GM18861 (cell line): ENCODE results near the gene HSD17B8.

ENCODE experiments used
- ATAC-seq: cut with Tn5 transposase; IDR thresholded peaks from one replicate; pipeline ENCODE4 v1.9.1; 2021; ENCODE audit not compliant: unreplicated experiment

The HSD17B8 gene

DNA sequence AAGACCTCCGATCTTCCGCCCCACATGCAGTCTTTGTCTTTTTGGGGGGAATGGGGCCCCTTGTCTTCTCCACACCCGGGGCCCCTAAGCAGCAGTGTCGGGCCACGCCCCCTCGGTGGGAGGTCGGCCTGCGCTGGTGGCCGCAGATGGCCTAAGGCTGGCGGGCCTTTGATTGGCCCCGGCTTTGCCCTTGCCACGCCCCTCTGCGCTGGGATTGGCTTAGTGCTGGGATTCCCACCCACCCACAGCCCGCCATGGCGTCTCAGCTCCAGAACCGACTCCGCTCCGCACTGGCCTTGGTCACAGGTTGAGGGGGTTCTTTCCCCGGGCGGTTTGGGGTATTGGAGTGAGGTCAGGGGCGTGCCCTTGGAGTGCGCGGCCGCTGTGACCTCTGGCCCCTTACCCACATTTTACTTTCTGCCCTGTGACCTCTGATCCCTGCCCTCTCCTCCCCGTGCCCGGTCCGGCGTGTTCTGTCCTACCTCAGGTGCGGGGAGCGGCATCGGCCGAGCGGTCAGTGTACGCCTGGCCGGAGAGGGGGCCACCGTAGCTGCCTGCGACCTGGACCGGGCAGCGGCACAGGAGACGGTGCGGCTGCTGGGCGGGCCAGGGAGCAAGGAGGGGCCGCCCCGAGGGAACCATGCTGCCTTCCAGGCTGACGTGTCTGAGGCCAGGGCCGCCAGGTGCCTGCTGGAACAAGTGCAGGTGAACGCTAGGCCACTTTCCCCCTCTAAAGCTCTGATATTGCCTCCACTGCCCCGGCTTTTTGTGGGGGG, at the start of gene HSD17B8:
HSD17B8 (plus strand) TSS at position 241 of the 776 bp plus-strand sequence; CDS start at position 255, 14 bp downstream.
- peak; percentile 40 for ATAC-seq

DNA sequence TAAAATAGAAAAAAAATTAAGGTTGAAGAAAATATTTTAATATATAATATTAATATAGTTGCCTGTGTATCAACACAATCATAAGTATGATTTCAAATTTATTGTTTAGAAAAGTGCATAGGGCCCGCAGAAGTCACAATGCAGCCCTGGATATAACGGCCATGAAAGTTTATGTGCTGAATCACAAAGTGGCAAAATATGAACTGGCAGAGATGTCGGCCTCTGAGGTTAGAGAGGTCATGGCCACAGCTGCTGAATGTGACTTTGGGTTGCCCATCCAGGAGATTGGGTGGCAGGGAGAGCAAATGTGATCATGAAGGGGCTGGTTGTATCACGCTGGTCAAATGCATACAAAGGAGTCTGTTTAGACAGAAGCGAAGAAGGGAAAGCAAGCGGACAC, 47.9 kb upstream of the HSD17B8 start:
- no peak for ATAC-seq

DNA sequence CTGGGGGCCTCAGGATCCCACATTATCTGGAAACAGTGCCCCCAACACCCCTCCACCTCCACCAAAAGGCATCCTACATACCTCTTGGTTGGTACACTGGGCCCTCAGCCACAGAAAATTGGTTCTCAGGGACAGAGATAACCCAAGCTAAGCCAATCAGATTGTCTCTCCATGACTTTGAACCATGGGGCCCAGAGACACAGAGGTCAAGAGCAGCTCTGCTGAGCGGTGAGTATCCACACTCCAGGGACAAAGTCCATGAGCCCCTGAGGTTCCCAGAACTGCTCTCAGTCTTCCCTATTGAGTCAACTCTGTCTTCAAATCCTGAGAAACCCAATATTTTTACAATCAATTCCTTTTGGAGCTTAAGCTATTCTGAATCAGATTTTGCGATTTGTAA, 47.5 kb upstream of the HSD17B8 start:
- no peak for ATAC-seq

DNA sequence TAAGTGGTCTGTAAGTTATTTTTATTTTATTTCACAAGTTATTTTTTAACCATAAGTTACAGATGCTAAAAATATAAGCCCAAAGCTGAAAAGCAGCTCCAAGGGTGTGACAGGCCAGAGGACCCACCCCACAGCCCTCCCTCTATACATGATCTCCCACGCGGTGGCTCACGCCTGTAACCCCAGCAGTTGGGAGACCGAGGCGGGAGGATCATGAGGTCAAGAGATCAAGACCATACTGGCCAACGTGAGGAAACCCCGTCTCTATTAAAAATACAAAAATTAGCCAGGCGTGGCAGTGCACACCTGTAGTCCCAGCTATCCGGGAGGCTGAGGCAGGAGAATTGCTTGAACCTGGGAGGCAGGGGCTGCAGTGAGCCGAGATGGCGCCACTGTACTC, 44.4 kb upstream of the HSD17B8 start:
- ATAC-seq: no peak

DNA sequence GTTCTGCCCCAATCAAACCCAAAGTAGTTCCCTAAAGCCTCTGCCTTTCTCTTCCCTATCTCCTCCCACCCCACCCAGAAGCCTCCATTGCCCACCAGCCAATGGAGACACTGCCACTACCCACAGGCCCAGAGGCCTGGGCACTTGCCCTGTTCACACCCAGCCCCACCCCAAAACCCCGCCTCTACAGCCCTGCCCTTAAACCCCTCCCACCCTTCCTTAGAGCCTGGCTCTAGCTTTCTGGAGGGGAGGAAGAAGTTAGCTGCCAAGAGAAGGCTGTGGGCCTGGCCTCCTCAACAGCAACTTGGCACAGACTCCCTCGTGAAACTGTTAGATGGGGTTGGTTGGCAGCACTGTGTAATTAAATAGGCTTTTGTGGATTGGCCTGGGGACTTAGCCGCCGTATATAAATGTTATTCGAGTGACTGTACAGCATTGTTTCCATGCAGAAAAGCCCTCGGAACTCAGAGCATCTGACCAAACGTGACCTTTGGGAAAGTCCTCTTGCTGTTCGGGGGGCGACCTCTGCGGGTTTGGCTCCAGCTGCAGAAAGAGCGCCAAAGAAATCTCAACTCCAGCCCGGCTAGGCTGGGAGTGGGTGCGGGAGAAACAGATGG, 43.6 kb upstream of the HSD17B8 start:
- ATAC-seq: no peak

DNA sequence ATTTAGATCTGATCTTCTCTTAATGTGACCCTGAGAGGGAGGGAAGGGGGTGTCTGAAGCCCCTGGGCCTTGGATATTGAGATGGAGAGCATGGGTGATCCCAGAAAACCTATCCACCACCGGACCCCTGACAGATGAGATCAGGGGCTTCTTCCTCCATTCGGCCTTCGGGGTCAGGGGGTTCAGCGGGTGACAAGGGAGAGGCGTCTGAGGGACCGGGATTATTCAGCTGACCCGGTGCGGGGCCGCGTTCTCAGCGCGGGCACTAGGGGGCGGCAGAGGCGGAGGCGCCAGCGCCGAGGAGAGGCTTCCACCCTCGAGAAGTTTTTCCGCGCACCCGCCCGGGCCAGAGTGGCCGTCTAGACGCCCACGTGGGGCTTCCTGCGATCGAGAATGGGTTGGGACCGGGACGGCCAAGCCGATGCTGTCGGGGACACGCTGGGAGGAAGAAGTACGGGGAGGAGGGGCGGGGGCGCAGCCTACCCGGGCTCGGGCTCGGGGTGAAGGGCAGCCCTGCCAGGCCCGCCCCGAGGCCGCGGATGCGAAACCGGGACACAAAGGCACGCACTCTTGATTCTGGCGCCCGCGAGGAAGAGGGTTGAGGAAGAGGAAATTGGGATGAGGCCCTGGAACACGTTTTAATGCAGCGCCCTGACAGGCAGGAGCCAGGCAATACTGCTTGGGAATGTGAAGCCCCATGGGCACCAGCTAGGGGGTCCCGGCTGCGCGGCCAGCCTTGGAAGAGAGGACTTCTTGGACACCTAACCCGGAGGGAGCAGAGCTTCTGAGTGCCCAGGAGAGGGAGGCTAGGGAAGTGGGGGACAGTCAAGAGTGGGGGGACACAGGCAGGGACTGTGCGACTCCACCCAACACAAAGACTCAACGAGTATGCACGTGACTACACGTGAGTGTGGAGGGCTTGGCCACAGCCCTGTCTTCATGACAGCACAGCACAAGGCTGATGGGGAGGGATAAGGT, 42.8 kb upstream of the HSD17B8 start:
- no peak for ATAC-seq

DNA sequence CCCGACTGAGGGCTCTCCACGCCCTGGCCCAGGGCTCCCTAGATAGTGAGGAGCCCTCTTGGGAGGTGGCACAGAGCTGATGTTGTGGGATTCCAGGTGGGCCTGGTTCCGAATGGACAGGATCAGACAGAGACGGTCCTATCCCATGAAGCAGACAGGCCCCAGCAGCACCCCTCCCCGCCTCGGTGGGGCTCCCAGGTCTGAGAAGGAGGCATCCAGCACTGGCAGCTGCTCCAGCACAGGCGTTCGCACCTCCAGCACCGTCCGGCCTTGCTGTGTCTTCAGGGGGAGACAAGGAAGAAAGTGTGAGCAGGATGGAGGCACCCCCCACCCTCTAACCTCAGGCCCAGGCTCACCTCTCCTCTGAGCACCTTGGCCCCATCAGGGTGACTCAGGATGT, 40.9 kb upstream of the HSD17B8 start:
- no peak for ATAC-seq

DNA sequence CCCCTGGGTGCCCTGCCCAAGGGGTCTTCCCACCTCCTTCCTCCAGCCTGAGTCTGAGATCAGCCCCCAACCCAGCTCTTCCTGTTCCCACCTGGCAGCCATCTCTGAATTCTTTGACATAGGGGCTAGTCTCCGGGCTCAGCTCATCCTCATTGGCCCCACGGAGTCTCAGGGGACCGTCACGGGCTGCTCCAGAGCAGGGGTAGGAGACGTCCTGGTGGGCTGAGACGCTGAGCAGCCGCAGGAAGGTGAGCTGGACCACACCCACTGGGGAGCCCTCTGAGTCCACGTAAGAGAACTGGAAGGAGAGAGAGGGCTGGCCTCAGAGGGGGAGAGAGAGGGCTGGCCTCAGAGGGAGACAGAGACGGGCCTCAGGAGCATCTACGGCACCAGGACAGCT, 40.3 kb upstream of the HSD17B8 start:
- ATAC-seq: no peak

DNA sequence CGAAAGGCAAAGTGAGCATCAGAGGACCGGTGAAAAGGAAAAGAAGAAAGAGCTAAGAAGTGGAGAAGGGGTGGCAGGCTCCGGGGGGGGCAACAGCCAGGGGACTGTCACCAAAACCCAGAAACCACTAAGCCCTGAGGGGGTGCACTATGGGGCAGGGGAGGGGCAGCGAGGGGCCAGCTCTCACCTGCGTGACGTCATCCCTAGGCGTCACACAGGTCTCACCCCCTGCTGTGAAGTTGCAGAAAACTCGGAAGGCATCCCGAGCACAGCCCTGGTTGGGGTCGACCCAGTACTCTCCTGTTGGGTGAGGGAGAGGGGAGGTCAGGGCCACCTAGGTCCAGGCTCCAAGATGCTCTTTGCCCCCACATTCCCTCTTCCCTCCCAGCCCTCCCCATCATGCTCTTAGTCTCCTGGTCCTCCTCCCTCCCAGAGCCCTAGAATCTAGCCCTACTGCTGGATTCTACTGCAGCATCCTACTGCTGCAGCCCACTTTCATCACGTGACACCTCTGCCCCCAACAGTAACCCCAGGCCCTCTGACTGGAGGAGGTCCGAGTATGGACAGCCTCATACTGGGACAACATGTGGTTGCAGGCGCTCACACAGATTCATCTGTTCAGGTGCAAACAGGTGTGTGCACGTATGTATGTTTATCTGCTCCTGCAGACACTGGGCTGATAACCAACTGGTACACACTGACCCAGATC, 39.6 kb upstream of the HSD17B8 start:
- no peak for ATAC-seq

DNA sequence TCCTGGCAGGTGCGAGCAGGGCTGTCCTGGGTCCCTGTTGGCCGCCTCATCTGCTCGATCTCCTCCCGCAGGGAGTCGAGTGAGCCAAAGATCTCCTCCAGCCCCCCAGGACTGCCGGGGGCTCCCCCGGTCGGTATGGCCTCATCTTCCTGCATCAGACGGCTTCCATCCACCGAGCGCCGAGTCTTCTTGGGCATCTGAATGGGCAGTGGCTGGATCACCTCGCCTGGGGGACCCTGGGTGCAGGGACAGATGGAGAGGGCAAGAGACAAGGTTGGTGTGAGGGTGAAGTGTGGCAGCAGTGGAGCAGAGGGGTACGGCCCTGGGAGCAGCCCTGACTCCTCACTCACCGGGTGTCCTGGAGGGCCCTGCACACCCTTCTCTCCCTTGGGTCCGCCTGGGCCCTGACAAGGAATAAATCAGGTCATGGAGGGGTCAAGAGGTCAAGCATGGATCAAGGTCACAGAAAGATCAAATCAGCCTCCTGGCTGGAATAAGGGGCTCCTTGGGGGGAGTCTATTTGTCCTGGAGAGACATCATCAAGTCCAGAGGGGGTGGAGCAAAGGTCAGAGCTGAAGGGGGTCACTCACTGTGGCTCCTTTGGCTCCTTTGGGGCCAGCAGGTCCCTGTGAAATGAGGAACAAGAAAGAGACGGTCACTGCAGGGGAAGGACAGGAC, 38.7 kb upstream of the HSD17B8 start:
- ATAC-seq: no peak

DNA sequence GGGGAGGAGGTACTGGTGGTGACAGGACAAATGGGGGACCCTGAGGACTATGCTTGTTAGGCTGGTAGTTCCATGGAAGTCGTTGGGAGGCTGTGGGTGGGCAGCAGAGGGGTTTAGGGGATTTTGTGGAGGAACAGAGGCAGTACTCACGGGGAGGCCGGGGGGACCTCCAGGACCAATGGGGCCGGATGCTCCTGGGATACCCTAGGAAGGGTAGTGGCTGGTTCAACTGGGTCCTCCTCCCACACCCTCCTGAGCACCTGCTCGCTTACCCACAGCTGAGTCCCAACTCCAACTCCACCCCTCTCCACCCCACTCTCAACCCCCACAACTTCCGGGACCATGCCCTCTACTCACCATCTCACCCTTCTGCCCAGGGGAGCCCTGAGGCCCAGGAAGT, 38.1 kb upstream of the HSD17B8 start:
- no peak for ATAC-seq

DNA sequence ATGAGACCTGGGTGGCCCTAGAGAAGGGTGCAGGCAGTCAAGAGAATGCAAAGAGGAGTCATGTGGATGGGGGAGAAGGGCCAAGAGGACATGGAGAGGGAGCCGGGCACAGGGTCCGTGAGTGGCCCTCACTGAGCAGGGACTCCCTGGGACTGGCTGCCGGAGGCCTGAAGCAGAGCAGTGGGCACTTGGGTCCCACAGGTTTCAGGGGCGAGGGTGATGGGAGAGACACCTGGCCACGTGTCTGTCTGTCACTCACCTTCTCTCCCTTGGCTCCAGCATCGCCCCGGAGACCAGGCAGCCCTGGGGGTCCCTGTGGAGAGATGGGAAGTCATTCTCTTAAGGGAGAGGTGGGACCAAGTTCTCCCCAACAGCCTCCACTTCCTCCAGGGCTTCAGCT, 37.6 kb upstream of the HSD17B8 start:
- no peak for ATAC-seq

DNA sequence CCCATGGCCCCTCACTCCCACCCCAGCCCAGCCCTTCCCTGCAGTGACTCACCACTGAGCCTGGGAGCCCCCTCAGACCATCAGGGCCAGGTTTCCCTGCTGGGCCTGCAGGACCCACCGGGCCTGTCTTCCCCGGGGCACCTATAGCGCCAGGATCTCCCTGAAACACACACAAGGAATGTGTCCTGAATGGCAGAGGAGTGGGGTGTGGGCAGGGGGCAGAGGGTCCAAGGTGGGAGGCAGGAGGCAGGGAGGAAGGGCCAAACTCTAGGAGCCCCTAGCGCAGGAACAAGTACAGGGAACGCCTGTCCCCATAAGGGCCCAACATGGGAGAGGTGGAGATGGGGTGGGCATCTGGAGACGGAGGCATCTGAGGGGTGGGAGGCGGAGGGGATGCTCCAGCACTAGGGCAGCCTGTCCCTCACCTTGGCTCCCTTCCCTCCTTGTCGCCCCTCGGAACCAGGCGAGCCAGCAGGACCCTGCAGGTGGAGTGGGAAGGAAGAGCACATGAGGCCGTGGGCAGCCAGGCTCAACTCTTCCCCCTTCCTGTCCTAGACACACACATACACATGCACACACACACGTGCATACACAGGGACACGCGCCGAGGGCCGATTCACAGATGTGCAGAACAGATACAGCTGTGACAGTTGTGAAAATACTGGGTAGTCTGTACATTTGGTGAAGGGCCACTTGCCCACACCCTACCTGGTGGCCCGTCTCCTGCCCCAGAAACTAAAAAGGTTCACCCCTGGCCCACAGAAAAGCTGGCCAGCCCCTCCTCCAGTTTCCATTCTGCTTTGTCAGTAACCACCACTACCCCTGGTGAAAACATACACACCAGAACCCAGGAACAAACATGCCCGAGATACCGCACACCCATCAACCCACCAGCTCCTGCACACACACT, 36.8 kb upstream of the HSD17B8 start:
- ATAC-seq: no peak

DNA sequence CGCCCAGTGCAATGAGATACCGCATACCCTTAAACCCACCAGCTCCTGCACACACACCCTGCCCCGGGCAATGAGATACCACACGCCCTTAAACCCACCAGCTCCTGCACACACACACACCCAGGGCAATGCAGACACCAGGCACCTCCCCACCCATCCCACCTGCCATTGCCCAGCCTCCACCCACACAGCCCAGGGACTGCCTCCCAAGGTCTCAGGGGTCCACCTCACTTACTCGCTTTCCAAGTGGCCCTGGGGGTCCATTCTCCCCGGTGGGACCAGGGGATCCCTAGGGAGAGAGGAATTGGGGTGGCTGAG, 36.2 kb upstream of the HSD17B8 start:
- no peak for ATAC-seq

DNA sequence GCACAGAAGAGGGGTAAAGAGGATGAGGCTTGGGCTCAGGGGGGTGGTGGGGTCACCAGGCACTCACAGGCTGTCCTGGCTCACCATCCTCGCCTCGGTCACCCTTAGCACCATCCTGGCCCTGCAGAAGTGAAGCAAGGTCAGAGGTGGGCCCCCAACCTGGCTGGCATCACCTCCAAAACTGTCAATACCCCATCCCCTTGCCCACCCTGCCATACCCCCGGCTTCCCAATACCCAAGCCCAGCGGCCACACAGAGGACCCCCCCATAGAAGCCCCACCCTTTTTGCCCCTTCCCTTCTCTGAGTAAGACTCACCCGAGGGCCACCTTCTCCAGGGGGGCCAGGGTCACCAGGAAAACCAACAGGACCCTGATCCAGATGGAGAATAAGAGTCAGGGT, 35.8 kb upstream of the HSD17B8 start:
- ATAC-seq: no peak

DNA sequence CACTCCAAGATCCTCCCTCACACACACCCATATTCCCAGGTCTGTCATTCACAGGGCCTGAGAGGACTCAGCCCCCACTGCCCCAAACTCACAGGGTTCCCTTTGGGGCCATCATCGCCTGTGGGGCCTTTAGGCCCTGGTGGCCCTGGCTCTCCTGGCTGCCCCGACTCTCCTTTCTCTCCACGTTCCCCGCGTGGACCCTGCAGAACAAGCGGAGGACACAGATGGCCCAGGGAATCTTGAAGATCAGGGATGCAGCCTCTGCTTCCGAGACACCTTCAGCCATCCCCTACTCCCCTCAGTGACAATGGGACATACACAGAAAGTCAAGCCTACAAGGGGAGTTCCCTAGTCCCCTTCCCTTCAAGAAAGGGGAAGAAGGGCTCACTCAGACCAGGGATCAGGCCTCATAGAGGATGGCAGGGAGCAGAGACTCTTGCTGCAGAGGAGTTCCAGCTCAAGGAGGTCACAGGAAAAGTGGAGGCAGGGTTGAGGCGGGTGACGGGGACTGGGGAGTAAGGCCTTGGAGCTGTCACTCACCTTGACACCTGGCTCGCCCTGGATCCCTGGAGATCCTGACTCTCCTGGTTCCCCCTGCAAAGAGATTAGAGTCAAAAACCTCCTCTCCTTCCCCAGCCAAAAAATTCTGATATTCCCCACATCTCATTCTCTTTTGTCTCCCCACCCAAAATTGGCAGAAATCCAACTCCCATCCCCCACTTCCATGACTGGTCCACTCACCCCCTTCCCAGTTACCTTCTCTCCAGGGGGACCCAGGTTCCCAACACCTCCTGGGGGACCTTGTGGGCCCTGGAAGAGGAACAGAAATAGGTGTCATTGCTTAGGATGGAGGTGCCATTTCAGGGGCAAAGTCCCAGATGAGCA, 34.9 kb upstream of the HSD17B8 start:
- ATAC-seq: no peak

DNA sequence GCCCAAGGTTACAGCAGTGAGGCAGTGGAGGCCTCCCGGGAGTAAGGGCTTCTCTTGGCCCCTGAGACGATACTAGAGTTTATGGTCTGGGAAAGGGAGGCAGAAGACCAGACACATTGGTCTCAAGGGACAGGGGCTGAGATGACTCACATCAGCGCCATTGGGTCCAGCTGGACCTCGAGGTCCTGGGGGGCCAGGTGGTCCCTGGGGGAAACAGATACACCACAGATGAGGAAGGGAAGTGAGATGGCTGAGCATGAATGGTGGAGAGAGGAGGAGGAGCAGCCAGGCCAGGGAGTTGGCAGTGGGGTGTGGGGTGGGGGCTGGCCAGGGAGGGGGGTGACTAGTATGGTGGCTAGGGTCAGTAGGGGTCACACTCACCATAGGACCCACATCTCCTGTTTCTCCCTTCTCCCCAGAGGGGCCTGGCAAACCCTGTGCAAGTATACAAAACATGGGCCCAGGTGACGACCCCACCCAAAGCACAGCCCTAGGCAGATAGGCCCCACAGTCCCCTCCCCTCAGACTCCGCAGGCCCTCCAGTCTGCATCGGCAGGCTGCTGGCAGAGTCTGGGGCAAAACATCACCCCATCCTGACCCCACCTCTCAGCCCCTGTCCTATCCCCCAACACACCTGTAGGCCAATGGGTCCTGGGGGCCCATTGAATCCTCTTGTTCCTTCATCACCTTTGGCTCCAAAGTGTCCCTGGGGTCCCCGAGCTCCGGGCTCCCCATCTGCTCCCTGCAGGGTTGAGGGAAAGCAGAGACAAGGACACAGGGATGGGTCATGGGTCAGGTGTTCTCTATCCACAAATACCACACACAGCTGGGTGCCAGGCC, 34.1 kb upstream of the HSD17B8 start:
- no peak for ATAC-seq
